ENCODE measurements around the gene OBP2B.

DNA sequence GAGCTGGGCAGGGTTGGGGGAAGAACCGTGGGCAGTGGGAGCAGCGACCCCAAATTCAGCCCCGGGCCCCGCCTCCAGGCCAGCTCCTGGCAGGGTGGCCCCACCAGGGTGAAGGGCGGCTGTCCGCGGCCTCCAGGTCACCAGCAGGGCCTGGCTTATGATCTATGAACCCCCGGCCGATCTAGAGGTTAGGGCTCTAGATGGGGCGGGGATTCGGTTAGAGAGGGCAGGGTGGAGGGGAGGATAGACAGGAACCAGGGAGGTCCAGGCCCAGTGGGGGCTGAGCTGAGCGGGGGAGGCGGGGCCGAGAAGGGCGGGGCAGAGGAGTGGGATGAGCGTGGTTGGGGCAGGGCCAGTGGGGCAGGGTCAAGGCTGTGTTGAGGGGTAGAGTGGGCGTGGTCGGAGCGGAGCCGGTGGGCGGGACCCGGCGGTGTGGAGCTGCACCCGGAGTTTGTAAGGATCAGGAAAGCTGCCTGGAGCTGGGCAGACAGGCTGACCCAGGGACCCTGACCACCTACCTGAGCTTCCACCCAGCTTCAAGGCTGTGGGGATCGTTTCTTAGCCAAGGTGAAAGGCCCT is 29.3 kb upstream of the OBP2B start:
- TF ChIP-seq, protein P1, sequence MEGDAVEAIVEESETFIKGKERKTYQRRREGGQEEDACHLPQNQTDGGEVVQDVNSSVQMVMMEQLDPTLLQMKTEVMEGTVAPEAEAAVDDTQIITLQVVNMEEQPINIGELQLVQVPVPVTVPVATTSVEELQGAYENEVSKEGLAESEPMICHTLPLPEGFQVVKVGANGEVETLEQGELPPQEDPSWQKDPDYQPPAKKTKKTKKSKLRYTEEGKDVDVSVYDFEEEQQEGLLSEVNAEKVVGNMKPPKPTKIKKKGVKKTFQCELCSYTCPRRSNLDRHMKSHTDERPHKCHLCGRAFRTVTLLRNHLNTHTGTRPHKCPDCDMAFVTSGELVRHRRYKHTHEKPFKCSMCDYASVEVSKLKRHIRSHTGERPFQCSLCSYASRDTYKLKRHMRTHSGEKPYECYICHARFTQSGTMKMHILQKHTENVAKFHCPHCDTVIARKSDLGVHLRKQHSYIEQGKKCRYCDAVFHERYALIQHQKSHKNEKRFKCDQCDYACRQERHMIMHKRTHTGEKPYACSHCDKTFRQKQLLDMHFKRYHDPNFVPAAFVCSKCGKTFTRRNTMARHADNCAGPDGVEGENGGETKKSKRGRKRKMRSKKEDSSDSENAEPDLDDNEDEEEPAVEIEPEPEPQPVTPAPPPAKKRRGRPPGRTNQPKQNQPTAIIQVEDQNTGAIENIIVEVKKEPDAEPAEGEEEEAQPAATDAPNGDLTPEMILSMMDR (IDR thresholded peaks at IDR 0.05), result no peak
- TF ChIP-seq POLR2A (IDR thresholded peaks at IDR 0.05), result peak in 1 of 3 donors; percentile 13

Data from body of pancreas (tissue), 4 donors.